ENCODE results near the gene NEK6. TPM values are rescaled to one million over a fixed set of nuclear protein-coding genes. Genes with fewer than 3 reads are reported as not detected.

NEK6 gene
- total RNA-seq, 2 donors from 2014 or later = 28.7 to 32.6 TPM

DNA sequence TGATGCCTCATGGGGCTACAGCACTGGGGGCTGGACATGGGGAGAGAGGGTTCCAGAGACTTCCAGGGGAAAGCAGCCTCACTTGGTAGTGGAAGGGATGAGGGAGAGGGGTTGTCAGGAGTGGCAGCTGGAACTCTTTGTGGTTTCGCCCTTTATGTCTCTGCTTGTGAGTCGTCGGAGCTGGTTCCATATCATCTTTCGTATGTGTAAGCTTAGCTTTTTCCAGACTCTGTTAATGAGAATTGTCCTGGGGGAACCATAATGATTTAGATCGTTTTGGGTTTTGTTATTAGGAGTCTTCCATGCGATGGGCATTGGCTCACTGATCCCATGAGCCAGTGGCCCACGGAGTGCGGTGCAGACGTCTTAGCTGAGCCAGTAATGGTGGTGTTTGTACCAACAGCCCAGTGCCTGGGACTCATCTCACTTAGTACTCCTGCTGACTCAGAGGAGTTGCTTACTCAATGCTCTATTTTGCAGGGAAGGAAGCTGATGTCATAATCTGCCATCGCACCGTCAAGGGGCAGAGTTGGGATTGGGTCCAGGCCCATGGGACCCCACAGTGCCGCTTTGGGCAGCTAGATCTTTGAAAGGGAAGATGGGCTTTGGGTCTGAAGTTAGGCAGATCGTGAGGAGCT, 48.5 kb downstream of the NEK6 start:
- intact Hi-C loops (cut with DNase I) = no loop called here
- DNase-seq (no peak), ATAC-seq (peak in 1 of 2 donors; percentile 24)

DNA sequence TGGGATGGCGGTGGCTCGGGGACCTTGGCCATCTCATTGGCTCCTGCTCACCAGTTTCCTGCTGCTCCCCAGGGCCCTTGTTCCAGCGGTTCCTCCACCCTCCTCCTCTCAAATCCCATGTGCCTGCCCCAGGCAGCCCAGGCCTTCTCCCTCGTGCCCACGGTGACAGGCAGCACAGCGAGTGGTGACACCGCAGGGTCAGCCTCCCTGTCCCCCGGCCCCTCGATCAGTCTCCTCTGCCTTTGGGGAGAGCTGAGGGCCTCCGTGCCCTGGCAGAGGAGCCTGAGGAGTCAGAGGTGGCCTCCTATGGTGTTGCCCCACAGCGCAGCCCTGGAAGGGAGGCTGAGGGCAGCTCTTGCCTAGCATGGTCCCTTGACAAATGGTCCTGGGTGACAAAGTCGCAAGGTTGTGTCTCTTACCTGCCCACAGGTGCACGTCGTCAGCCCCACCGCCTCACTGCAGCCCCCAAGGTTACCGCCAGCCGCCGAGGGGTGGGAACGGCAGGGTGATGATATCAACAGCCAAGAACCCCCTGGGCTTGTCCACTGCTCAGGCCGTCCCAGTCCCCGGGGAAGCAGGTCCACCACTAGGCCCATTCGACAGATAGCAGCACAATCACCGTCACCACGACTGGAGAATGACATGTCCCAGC, 49.8 kb downstream of the NEK6 start:
- ATAC-seq = no peak
- no peak for DNase-seq
- intact Hi-C loops (cut with DNase I) = no loop called here

DNA sequence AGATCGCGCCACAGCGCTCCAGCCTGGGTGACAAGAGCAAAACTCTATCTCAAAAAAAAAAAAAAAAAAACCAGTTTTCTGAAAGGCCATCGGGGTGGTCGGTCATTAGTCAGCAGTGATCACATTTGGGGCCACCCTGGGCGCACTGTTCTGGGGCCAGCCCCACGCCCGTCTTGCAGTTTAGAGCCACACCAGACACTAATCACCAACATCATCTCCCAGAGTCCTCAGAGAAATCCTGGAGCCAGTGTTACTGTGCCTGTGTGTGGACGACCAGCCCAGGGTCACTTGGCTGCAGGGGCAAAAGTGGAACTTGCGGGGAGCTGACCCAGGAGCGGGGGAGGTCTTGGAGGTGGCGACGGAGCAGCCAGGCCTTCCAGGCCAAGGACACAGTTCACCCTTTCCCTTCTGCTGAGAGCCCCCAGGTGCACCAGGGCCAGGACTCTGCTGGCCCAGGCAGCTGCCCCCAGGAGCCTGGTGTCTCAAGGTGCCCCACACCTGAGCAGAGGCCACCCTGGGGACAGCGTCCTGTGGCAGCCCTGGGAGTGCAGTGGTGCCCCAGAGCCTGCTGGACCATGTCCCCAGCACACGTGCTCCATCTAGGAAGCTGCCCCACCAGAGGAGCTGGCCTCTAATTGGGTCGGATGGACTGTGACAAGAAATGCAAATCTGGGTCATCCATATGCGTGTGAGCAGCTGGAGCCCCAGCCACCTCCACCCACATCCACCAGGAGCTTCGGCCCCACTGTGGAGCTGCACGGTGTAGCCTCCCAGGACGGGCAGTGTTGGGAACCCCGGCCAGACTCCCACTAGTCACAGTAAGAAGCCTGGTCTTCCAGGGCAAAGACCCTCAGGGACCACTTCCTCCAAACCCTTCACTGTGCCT, 51.1 kb downstream of the NEK6 start:
- DNase-seq = no peak
- ATAC-seq = no peak
- intact Hi-C loops (cut with DNase I) = no loop called here

DNA sequence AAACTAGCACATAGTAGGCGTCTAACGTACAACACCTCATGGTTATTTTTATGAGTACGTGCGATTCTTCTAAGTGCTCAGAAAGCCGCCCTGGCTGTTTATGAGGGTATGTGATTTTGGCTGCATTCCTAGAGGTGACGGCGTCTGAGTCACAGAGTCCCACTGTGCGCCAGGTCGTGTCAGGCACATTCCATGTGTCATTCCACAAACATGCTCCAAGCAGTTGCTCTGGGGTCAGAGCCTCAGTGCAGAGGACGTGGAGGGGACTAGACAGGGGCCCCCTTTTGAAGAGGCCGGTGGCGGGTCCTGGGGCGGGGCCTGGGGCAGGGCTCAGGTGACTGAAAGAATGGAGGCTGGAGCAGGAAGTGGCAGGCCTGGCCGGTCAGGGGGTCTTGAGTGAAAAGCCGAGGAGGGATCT, 51.9 kb downstream of the NEK6 start:
- intact Hi-C loops (cut with DNase I) = no loop called here
- no peak for DNase-seq
- peak; percentile 14 to 51 for ATAC-seq

DNA sequence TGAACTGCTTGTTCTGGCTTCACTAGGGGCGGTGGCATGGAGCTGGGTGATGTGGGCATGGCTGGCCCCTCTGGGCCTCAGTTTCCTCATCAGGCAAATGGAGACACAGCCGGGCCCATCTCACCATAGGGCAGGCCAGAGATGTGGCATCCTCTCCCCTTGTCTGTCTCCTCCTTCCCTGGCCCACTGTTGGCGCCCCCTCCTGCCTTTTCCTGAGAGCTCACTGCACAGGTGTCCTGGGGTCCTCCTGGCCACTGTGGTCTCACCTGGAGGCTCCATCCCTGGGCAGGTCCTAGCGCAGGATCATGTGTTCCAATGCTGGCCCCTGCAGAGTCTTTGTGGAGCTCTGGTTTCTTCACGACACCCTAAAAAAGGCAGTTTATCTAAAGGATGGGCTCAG, 53.5 kb downstream of the NEK6 start:
- DNase-seq = no peak
- ATAC-seq = no peak
- intact Hi-C loops (cut with DNase I) = no loop called here

DNA sequence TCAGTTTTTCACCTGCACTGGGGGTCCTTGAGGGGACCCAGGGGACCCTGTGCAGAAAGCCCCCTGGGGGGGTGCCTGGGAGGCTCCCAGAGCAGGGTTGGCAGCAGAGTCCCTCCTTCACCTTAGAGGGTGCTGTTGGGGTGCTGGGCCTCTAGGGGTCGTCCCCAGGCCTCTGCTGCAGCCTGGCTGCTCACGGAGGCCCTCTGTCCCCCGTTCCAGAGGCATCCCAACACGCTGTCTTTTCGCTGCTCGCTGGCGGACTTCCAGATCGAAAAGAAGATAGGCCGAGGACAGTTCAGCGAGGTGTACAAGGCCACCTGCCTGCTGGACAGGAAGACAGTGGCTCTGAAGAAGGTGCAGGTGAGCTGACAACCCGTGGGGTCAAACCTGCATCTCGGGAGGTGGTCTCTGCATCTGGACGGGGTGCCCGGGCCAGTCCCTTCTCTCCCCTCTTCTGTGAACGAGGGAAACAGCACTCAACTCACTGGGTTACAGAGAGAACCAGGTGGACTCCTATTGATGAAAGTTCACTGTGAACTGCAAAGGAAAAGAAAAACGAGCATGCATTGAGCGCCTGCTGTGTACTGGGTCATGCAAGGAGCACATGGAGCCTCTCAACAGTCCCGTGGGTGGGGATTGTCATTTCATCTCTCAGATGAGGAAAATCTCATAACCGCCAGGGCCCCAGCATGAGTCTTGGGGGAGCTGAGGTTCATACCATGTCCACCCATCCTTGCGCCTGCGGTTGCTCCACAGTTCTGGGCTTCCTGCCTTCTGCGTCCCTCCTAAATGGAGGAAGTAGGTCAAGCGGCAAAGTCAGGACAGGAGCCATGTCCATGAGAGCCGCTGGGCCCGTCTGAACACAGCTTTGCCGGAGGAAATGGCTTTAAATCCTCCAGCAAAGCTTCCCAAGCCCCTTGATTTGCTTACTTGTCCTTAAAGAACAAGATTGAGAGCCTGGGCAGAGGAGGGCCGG, 54.8 kb downstream of the NEK6 start:
- intact Hi-C loops (cut with DNase I) = no loop called here
- ATAC-seq (no peak), DNase-seq (no peak)

DNA sequence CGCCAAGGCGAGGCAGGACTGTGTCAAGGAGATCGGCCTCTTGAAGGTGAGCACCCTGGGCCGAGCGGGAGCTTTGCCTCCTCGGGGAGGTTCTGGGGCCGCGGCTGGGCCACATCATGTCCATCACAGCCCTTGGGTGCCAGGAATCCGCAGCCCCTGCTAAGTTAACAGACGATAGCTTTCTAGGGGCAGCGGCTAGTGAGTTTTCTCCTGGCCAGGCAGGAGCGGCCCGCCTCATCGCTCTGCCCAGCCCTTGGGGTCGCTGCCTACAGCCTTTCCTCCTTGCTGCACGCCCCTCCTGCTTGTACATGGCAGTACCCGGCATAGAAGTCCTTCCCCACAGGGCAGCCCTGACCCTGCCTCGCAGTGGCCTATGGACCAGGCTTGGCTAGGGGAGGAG, 56.2 kb downstream of the NEK6 start:
- DNase-seq (no peak), ATAC-seq (no peak)
- intact Hi-C loops (cut with DNase I) = no loop called here

DNA sequence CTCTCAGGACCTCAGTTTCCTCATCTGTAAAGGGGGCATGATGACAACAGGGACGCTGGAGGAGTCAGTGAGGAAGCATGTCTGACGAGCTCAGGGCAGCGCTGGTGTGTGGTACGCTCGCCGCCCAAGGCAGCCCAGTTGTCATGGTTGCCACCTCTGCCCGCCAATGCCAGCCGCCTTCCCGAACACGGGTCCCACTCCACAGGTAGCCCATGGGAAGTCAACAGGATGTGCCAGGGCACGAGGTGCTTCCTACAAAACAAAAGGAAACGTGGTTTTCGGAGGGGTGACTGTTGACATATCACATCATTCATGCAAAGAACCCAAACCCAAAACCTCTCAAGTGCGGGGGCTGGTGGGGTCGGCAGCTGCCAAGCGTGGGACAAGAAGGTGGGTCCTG, 58.1 kb downstream of the NEK6 start:
- DNase-seq = no peak
- no peak for ATAC-seq
- intact Hi-C loops (cut with DNase I) = no loop called here

DNA sequence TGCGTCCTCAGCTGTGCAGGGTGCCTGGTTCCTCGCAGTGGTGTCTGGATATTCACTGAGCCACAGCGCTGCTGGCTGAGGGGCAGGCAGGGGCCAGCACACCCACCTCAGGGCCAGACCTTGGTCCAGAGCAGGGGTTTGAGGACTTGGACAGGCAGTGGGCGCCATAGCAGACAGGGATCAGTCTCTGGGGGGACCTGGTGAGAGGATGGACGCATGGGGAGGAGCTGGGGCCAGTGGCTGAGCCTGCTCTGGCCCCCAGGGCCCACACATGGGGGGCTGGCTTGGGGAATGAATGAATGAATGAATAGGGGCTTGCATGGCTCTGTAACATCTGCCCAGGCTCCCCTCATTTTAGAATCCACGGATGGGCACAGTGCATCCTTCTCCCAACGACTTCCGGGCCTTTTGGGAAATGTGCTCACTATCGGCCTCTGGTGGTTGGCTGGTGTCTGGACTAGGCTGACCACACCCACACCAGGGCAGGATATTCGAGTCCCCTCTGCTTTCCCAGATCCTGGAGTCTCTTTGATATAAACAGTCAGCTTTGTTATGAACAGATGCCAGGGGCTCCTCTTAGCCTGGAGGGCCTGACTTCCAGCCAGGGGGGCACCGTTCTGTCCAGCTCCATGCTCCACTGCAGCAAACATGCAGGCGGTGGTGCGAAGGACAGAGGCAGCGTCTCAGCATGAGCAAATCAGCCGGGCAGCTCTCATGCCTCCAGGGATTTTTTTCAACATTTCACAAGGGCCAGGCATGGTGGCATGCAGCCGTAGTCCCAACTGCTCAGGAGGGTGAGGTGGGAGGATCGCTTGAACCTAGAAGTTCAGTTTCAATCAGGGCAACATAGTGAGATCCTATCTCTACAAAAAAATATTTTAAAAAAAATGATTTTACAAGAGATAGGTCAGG, 62.6 kb downstream of the NEK6 start:
- peak; percentile 73 for DNase-seq
- intact Hi-C loops (cut with DNase I) = loop anchor here (1.0 to 5.0 kb wide), 2 partner anchors 193 to 194 kb away; no protein-coding TSS in a partner anchor

DNA sequence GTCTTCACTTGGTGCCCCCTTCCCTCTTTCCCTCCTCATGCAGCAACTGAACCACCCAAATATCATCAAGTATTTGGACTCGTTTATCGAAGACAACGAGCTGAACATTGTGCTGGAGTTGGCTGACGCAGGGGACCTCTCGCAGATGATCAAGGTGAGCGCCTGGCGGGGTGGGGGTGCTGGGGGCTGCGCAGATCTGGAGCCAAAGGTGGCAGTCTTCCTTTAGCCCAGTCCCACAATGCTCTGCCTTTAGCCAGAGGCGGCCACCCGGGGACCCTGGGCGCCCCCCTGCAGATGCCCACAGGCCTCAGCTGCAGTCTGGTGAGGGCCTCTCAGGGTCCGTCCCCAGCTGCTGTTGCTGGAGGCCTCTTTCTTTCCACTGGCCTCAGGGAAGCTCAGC, 63.7 kb downstream of the NEK6 start:
- no peak for DNase-seq
- no peak for ATAC-seq
- intact Hi-C loops (cut with DNase I) = loop anchor here in 1 of 2 donors (5.0 kb wide), 1 partner anchor 194 kb away; no protein-coding TSS in a partner anchor

More for the DNA sequence above, 62.6 kb downstream of the NEK6 start:
- peak; percentile 83 to 92 for ATAC-seq

DNA sequence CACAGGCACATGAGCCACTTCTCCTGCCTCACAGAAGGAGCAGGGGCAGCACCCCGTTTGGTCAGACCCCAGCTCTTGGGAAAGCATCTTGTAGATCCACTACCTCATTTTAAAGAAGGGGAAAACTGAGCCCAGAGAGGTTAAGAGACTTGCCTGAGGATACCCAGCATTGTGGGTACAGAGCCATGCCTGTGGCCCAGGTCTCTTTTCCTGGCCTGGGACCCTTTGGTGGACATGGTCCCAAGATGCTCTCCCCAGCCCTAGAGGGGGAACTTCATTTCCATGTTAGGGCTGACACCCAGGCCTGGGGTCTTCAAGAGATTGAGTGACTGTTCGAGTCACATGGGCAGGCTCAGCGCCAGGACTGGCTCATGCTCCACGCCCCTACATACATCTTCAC, 64.2 kb downstream of the NEK6 start:
- no peak for ATAC-seq
- intact Hi-C loops (cut with DNase I) = loop anchor here in 1 of 2 donors (5.0 kb wide), 1 partner anchor 195 kb away; no protein-coding TSS in a partner anchor

DNA sequence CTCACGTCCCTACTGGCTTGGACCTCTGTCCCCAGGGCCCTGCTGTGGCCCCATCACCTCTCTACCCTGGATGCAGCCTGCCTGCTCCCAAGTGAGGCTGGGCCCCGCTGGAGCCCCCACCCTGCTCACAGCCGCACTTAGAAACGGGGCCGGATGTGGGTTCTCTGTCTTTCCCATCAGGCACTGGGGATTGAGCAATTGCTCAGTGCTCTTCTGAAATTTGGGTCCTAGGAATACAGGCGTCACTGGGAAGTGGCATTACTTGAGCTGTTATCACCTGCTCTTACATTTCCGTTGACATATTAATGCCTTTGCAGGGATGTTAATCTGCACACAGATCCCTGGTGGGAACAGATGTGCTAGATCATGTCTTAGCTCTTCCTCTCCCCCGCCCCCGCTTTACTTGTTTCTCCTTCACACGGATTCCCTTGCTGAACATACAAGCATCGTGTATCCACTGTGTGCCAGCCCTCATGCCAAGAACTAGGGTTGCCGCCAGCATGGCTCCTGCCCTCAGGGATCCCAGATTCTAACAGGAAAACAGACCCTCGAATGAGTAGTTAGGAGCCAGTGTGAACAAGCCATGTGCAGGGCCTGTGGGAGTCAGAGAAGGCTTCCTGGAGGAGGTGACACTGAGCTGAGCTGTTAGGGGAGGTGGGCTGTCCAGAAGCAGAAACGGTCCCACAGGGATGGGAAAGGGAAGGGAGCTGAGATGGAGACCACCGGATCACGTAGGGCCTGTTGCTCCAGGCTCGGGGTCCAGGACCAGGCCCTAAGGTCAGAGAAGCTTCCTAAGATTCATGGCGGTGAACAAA, 65.1 kb downstream of the NEK6 start:
- no peak for DNase-seq
- intact Hi-C loops (cut with DNase I) = loop anchor here in 1 of 2 donors (5.0 kb wide), 1 partner anchor 196 kb away; no protein-coding TSS in a partner anchor
- ATAC-seq = no peak

More for the DNA sequence above, 64.2 kb downstream of the NEK6 start:
- DNase-seq = no peak

DNA sequence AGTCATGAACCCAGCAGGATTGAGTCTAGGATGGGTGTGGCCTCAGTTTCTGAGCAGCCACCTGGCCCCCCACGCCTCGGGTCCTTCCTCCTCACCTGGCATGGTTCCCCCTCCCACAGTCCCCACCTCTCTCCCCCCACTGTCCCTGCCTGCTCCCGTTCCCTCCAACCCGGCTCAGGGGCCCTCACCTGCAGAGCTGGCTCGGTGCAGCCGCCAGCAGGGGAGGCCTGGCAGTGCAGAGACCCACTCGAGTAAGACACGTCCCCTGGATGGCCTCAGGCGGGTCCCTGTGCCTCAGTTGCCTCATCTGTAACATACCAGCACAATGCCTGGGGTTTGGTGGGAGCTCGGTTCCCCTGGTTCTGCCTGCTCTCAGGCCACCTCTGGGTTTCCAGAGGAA, 66.2 kb downstream of the NEK6 start:
- ATAC-seq (no peak), DNase-seq (no peak)
- intact Hi-C loops (cut with DNase I) = loop anchor here in 1 of 2 donors (5.0 kb wide), 1 partner anchor 197 kb away; no protein-coding TSS in a partner anchor

DNA sequence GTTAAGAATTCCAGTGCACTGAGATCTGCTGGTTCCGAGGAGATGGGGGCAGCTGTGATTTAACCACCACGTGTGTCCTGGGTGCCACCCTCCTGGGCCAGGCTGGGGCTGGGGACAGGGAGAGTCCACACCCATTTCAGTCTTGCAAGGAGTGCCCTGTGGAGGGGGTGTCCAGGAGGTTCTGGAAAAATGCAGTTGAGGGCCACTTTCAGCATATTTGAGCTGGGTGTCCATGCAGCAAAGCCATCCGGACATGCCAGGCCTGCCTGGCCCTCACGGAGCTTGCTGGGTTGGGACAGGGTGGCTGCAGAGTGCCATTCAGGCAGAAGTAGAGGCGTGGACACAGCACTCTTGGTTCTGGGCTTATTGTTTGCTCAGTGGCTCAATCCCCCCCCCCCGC, 68.1 kb downstream of the NEK6 start:
- intact Hi-C loops (cut with DNase I) = no loop called here

DNA sequence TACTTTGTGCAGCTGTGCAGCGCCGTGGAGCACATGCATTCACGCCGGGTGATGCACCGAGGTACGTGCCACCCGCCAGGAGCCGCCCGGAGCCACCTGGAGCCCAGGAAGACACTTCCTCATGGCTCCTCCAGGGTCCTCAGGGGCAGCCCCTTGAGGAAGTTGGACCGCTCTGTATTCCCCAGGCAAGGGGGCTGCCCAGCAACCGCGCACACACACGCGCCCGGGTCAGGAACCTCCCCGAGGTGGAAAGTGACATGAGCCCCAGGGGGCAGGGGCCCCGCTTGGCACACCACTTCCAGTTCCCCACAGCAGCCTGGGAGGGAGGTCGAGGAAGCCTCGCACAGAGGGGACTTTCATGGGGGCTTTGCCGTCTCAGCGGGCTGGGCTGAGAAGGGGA, 68.6 kb downstream of the NEK6 start:
- ATAC-seq = no peak
- no peak for DNase-seq
- intact Hi-C loops (cut with DNase I) = no loop called here

More for the DNA sequence above, 68.1 kb downstream of the NEK6 start:
- DNase-seq (no peak), ATAC-seq (no peak)

DNA sequence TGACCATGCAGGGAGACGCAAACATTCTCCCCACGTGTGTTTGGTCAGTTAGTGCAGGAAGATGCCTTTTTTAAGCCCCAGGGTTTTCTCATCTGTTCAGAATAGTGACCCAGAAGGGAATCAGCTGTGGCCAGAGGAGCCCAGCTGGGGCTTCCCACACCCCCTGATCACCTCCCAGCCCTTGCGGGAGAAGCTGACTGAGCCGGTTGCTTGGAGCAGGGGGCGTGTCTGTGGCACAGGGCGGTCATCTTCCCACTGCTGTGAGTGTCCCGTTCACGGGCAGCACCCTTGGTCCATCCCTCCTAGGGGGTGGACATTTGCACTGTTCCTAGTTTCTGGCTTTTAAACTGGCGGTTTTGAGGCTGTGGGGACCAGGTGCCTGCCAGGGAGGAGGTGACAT, 69.7 kb downstream of the NEK6 start:
- ATAC-seq = no peak
- no peak for DNase-seq
- intact Hi-C loops (cut with DNase I) = no loop called here

DNA sequence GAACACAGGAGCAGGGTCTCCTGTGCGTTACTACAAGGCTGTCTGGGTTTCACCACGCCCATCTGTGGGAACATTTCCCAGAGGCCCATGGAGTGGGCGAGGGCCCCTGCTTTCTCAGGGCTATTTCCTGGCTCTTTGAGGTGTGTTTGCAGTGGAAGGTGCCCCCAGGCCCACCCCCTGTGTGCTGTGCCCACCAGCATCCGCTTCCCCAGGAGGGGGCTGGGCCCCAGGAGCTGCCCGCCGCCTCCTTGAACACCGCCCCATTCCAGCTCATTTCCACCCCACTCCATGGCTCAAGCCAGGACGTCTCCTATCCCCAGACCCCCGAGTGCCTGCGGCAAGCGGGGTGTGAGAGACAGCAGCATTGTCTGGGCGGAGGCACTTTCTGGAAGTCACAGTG, 70.5 kb downstream of the NEK6 start:
- no peak for DNase-seq
- intact Hi-C loops (cut with DNase I) = no loop called here
- no peak for ATAC-seq

Measured in left cardiac atrium (tissue), 4 donors.